Myocyte (in vitro differentiated cells): ENCODE measurements around the gene MYRF. TPM values are rescaled to one million over a fixed set of nuclear protein-coding genes. Genes with fewer than 3 reads are reported as not detected.

ENCODE experiments used
- DNase-seq: peaks from one replicate; pipeline ENCODE4 v3.0.0-alpha.2; 2012; ENCODE audit warnings: low read depth
- total RNA-seq: library from RNA; depleted of rRNA; stranded (reverse); fragments of >200 nt; gene quantifications from 2 replicates; pipeline ENCODE4 v1.2.3, GENCODE V29; 2014

Gene MYRF
- total RNA-seq, 1 donor from 2014 or later: 0.03 TPM

GRCh38 chr11:61757213-61757862 lies 4.9 kb downstream of the MYRF start:
- no peak for DNase-seq

GRCh38 chr11:61760946-61761345 lies 8.5 kb downstream of the MYRF start:
- DNase-seq: no peak

- DNase-seq: no peak
Observed at GRCh38 chr11:61761440-61762222, 9.2 kb downstream of the MYRF start.

GRCh38 chr11:61762223-61762615 lies 9.8 kb downstream of the MYRF start:
- no peak for DNase-seq

- no peak for DNase-seq
Observed at GRCh38 chr11:61762798-61763197, 10.4 kb downstream of the MYRF start.

GRCh38 chr11:61763930-61764605 lies 11.6 kb downstream of the MYRF start:
- no peak for DNase-seq

- no peak for DNase-seq
Observed at GRCh38 chr11:61764606-61765260, 12.3 kb downstream of the MYRF start.

- DNase-seq: no peak
Observed at GRCh38 chr11:61765550-61766253, 13.3 kb downstream of the MYRF start.

- DNase-seq: no peak
Observed at GRCh38 chr11:61766353-61766841, 14.0 kb downstream of the MYRF start.

GRCh38 chr11:61768376-61769076 lies 16.1 kb downstream of the MYRF start:
- DNase-seq: no peak

GRCh38 chr11:61769169-61769920 lies 16.9 kb downstream of the MYRF start:
- no peak for DNase-seq

GRCh38 chr11:61769946-61770683 lies 17.7 kb downstream of the MYRF start:
- no peak for DNase-seq

GRCh38 chr11:61771195-61771894 lies 18.9 kb downstream of the MYRF start:
- no peak for DNase-seq

- no peak for DNase-seq
Observed at GRCh38 chr11:61771985-61772455, 19.6 kb downstream of the MYRF start.

GRCh38 chr11:61773356-61773755 lies 20.9 kb downstream of the MYRF start:
- no peak for DNase-seq

- no peak for DNase-seq
Observed at GRCh38 chr11:61773809-61774208, 21.4 kb downstream of the MYRF start.

GRCh38 chr11:61774411-61774810 lies 22.0 kb downstream of the MYRF start:
- DNase-seq: no peak

GRCh38 chr11:61775106-61775505 lies 22.7 kb downstream of the MYRF start:
- no peak for DNase-seq
